ENCODE data around the gene BRD3.

- TF ChIP-seq, protein P1, sequence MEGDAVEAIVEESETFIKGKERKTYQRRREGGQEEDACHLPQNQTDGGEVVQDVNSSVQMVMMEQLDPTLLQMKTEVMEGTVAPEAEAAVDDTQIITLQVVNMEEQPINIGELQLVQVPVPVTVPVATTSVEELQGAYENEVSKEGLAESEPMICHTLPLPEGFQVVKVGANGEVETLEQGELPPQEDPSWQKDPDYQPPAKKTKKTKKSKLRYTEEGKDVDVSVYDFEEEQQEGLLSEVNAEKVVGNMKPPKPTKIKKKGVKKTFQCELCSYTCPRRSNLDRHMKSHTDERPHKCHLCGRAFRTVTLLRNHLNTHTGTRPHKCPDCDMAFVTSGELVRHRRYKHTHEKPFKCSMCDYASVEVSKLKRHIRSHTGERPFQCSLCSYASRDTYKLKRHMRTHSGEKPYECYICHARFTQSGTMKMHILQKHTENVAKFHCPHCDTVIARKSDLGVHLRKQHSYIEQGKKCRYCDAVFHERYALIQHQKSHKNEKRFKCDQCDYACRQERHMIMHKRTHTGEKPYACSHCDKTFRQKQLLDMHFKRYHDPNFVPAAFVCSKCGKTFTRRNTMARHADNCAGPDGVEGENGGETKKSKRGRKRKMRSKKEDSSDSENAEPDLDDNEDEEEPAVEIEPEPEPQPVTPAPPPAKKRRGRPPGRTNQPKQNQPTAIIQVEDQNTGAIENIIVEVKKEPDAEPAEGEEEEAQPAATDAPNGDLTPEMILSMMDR (IDR thresholded peaks at IDR 0.05; ENCODE audit: low read depth, low read length) = no peak
- TF ChIP-seq EZH2phosphoT487 (IDR thresholded peaks at IDR 0.05; ENCODE audit: low read depth) = no peak
Measured at GRCh38 chr9:134062461-134063087, 5.3 kb downstream of the BRD3 start.
